Activated CD4-positive, alpha-beta T cell treated with anti-CD3 and anti-CD28 coated beads for 4 hours (primary cell): ENCODE results near the gene OR13F1.
"Not testable (repeated sequence)": the region's sequence is repeated elsewhere in the genome, so short reads cannot be mapped to it uniquely, and the experiment has no call there.

Source experiments
- DNase-seq, 2 donors: peaks; one replicate each; pipeline ENCODE4 v3.0.0-alpha.2; 2020

Gene OR13F1, protein sequence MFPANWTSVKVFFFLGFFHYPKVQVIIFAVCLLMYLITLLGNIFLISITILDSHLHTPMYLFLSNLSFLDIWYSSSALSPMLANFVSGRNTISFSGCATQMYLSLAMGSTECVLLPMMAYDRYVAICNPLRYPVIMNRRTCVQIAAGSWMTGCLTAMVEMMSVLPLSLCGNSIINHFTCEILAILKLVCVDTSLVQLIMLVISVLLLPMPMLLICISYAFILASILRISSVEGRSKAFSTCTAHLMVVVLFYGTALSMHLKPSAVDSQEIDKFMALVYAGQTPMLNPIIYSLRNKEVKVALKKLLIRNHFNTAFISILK

DNA sequence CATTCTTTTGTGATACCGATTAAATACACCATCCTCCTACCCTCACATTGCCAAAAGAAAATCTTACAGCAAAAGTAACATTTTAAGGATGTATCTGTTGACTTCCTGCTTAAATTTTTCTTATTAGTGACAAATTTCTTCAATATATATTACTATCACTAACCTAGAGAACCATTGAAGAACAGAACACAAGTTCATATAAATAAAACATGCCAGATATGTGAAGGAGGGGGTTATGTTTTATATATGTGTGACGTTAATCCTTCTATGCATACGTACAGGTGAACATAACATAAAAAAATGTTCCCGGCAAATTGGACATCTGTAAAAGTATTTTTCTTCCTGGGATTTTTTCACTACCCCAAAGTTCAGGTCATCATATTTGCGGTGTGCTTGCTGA, at the start of gene OR13F1:
OR13F1 (plus strand) TSS at position 301 of the 400 bp plus-strand sequence; CDS start at position 301, 0 bp downstream.
- no peak for DNase-seq

DNA sequence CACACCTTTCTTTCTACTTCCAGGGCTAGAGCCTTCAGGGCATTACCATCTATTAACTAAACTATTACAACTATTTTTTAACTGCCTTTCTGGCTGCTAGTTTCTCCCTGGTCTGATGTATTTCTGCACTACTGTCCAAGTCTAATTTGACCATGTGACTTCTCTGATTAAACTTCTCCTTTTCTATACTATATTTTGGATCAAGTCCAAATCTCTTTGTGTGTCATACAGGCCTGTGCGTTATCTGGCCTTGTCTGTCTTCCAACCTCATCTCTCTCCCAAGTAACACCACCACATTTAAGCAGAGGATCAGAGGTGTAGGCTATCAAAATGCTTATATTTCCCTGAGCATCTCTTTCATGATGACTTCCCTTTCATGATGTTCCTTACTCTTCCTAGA, 47.2 kb upstream of the OR13F1 start:
- no peak for DNase-seq

DNA sequence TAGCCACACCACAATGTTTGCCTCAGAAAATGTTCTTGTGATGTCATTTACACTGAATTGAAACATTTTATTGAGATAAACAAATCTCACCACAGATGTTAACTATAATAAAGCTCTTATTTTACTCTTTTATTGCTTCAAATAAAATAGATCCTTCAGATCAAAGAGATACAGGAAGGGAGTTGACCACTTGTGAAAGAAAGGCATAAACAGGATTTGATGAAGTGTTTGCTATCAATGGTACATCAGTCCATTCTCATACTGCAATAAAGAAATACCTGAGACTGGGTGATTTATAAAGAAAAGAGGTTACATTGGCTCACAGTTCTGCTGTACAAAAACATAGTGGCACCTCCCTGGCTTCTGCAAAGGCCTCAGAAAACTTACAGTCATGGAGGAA, 40.2 kb upstream of the OR13F1 start:
- no peak for DNase-seq

DNA sequence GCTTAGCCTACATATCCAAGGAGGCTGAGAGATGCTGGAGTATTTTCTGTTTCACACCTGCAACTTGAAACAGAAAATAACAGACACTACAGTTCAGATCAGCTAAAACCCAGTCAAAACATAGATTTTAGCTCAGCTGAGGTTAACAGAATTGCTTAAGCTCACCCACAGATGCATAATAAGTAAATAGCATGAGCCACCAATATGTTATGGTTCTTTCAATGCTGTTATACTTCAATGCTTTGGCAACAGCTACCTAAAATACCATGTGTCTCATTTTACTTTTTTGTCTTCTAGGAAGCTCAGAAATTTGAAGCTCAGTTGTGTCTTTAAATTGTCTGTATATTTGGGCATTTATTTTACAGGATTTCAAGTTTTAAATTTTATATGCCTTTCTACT, 35.8 kb upstream of the OR13F1 start:
- DNase-seq, result no peak

DNA sequence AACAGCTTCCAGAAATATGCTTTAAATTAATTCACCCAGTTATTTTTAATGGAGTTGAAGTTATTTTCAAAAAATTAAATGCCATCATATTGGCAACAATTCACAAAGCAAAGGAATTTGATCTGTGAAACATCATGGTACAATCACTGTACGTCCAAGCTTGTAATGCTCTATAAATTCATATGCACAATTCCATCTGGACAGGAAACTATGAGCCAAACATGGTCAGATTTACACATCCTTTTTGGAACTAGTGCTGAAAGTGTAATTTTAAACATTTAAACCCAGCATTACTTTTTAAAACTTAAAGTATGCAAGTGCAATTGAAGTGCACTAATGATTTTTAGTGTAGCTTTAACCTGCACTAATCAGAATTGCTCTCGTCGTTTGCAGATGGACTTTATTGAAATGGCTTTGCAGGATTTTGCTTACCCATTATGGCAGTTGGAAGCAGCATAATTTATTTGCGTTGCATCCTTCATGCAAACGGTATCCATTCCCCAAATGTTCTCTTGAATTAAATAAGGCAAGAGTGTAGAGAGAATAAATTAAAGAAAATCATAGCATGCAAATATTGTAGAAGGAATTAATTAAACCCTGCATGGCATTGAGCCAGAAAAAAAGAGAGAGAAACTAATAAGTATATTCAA, 21.0 kb upstream of the OR13F1 start:
- no peak for DNase-seq

DNA sequence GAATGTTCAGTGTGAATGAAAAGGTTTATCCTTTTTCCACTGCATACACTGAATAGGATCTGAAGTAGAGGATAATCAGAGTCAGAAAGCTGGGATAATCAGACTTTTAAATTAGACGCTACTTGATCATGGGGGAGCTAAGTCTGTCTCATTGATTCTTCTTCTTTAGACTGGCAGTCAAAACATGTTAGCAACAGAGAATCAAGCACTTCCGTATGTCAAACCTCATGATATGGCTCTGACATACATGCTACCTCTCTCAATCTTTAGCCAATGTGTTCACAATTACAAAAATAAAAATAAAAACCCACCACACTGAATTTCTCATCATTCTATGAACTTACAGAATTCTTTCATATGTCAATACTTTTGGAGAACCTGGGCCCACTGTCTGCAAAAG, 19.0 kb upstream of the OR13F1 start:
- no peak for DNase-seq

DNA sequence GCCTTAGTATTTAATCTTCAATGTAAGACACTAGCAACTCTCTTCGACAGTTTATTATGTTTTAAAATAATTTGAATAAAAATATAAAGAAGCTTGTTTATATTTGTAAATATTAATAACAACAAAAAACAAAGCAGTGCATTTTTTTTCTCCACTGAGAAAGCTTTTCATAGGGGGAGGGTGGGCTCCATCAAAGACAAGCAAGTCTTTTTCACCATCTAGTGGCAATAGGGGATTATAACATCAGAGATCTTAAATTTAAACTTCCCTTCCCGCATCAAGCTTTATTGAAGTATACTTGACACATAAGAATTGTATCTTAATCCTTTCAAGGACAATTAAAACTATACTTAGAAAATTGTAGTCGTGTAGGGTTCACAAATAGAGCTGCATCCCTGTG, 9.3 kb upstream of the OR13F1 start:
- DNase-seq, result no peak

DNA sequence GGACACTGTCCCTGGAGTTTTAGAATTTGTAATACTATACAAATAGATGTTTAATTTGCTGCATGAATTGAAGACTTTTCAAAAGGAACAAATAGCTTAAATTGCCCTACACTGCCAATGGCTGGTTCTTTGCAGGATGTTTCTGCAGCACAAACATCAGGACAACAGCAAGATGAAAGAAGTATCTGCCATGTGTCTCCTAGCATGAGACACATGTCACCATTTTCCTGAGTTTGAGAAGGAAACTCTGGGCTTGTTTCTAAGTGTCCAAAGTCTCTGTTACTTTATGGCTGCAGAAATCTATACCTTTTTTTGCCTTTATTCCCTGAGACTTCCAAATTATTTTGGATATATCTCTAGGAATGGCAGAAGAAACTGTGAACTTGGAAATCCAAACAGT, 623 bp upstream of the OR13F1 start:
- no peak for DNase-seq

DNA sequence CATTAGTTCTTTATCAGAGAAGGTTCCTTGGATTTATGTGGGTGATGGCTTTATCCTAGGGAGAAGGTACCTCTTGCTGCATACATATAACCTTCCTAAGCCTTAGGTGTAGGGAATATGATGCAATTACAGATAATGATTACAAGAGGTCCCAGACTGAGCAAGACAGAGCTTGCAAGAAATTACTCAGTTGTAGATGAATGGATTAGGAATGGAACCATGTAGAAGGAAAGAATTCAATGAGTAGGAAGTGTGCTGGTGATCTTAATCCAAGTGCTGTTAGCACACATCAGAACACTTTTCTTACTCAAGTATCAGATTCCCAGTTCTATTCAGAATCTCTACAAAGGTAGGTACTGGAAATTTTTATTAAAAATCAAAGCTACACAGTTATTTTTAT, 2.5 kb downstream of the OR13F1 start:
- DNase-seq, result no peak

DNA sequence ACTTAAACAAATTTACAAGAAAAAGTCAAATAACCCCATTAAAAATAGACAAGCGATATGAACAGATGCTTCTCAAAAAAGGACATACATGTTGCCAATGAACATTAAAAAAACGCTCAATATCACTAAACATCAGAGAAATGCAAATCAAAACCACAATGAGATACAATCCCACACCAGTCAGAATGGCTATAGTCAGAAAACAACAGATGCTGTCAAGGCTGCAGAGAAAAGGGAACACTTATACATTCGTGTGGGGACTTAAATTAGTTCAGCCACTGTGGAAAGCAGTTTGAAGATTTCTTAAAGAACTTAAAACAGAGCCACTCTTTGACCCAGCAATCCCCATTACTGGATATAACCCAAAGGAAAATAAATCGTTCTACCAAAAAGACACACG, 10.8 kb downstream of the OR13F1 start:
- no peak for DNase-seq

DNA sequence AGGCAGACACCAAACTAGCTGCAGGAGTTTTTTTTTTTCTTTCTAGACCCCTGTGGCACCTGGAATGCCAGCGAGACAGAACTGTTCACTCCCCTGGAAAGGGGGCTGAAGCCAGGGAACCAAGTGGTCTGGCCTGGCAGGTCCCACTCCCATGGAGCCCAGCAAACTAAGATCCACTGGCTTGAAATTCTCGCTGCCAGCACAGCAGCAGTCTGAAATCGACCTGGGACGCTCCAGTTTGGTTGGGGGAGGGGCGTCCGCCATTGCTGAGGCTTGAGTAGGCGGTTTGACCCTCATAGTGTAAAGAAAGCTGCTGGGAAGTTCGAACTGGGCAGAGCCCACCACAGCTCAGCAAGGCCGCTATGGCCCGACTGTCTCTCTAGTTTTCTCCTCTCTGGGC, 16.2 kb downstream of the OR13F1 start:
- not testable (repeated sequence) for DNase-seq

DNA sequence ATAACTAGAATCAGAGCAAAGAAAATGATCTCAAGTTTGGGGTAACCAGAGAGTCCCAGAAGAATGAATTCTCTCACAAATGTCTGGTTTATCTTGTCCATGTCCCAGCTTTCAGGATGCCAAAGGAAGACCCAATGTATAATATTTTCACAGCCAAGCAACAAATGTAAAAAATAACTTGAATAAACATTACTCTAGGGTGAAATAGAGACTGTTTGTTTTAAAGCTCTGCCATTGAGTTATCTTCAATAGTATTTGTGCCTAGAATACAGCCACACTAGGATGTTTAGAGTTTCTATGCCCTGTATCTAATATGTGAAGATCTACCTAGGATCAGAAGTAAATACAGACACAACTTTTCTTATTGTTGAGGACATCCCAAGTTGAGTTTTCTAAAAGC, 23.0 kb downstream of the OR13F1 start, which contains the start of gene OR13C4:
OR13C4 (minus strand) TSS at position 101 of the 400 bp plus-strand sequence; CDS start at position 101, 0 bp downstream.
- DNase-seq, result no peak

DNA sequence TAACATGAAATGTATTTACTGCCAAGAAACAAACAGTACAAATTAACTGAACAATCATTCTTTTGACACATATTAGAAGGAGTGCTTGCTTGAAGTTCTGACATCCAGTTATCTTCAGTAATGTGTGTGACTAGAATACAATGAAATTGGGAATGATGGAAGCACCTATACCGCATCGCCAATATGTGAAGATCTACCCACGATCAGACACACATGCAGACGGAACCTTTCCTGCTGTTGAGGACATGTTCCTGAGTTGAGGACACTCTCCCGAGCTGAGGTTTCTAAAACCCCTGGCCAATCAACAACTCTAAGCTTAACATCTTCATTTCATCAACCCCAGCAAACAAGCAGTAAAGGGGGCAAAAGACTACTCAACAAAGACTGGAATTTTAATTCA, 32.7 kb downstream of the OR13F1 start, which contains the start of gene OR13C3:
OR13C3 (minus strand) TSS at position 101 of the 400 bp plus-strand sequence. CDS start 133 bp downstream, outside the sequence.
- no peak for DNase-seq

DNA sequence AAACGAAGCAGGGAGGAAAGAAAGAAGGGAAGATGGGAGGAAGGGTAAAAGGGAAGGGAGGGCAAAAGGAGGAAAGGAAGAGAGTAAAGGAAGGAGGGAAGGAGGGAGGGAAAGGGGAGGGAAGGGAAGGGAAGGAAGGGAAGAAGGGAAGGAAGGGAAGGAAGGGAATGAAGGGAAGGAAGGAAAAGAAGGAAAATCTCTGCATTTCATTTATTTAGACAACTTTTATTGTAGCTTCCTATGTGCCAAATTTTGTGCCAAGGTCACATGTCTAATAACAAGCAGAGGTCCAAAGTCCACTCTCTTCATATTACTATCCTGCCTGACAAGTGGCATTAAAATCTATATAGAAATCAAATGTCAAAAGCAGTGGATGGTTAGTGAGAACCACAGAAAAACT, 35.2 kb downstream of the OR13F1 start:
- DNase-seq, result no peak

DNA sequence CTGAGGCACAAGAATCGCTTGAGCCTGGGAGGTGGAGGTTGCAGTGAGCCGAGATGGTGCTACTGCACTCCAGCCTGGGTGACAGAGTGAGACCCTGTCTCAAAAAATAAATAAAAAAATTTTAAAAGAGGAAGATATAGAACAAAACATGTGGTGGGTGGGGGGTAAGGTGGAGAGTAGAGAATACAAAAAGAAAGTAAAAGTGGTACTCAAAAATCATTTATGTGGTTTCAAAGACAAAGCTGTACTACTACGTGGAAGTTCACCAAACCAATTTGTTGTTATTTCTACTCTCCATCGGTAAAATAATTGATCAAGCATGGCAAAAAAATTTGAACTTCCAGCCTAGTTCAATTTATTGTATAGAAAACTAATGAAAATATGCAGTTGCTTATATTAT, 40.6 kb downstream of the OR13F1 start:
- no peak for DNase-seq

DNA sequence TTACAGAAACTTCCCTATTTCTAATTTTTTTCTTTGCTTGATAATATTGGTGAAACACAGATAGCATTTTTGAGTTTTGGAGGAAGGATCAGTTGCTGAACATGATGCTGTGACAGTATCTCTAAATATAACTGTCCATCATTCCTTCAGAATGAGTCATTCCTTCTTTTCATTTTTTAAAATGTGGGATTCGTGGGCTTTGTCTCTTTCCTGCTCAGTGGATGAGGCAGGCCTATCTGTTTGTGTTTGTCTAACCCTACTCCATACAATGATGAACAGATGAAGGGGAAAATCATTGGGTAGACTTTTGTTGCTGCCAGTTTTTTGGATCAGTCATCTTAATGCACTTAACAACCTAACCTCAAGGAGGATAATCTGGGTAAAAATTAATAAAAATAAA, 49.2 kb downstream of the OR13F1 start:
- DNase-seq, result no peak
